ENCODE measurements around the gene IGF2.

The IGF2 gene

GRCh38 chr11:2143799-2144543 is 4.8 kb upstream of the IGF2 start:
- DNase-seq (ENCODE audit: extremely low read depth, insufficient read length) = no peak
- Histone ChIP-seq H3K4me3 (replicated peaks; ENCODE audit: low read depth, low read length) (no peak overlapping the region), H3K27me3 (replicated peaks; ENCODE audit: control insufficient read depth, insufficient read depth, low read length) (no peaks in the 10 kb centered on the region; the same call in 1 of the 2 replicates), H3K36me3 (ENCODE audit: control insufficient read depth, insufficient read depth, low read length) (no peaks in the 10 kb centered on the region)
- TF ChIP-seq CTCF (IDR thresholded peaks at IDR 0.05; ENCODE audit: insufficient read depth, low read length, poor library complexity, severe bottlenecking) = no peak

GRCh38 chr11:2143477-2143798 is 4.2 kb upstream of the IGF2 start:
- no peak overlapping the region for H3K4me3 ChIP-seq (replicated peaks; ENCODE audit: low read depth, low read length)
- no peak for TF ChIP-seq CTCF (IDR thresholded peaks at IDR 0.05; ENCODE audit: insufficient read depth, low read length, poor library complexity, severe bottlenecking)

GRCh38 chr11:2142762-2143202 is 3.6 kb upstream of the IGF2 start:
- Histone ChIP-seq H3K27me3 (replicated peaks; ENCODE audit: control insufficient read depth, insufficient read depth, low read length) (no peaks in the 10 kb centered on the region; the same call in 1 of the 2 replicates), H3K4me3 (replicated peaks; ENCODE audit: low read depth, low read length) (no peak overlapping the region), H3K36me3 (ENCODE audit: control insufficient read depth, insufficient read depth, low read length) (no peaks in the 10 kb centered on the region)
- no peak for DNase-seq (ENCODE audit: extremely low read depth, insufficient read length)
- no peak for TF ChIP-seq CTCF (IDR thresholded peaks at IDR 0.05; ENCODE audit: insufficient read depth, low read length, poor library complexity, severe bottlenecking)

More at GRCh38 chr11:2143477-2143798, 4.2 kb upstream of the IGF2 start:
- no peaks in the 10 kb centered on the region; the same call in 1 of the 2 replicates for H3K27me3 ChIP-seq (replicated peaks; ENCODE audit: control insufficient read depth, insufficient read depth, low read length)
- no peak for DNase-seq (ENCODE audit: extremely low read depth, insufficient read length)
- H3K36me3 ChIP-seq (ENCODE audit: control insufficient read depth, insufficient read depth, low read length) = no peaks in the 10 kb centered on the region

- TF ChIP-seq CTCF (IDR thresholded peaks at IDR 0.05; ENCODE audit: insufficient read depth, low read length, poor library complexity, severe bottlenecking) = no peak
- Histone ChIP-seq H3K4me3 (replicated peaks; ENCODE audit: low read depth, low read length) (no peak overlapping the region), H3K36me3 (ENCODE audit: control insufficient read depth, insufficient read depth, low read length) (no peaks in the 10 kb centered on the region), H3K27me3 (replicated peaks; ENCODE audit: control insufficient read depth, insufficient read depth, low read length) (no peaks in the 10 kb centered on the region; the same call in 1 of the 2 replicates)
- no peak for DNase-seq (ENCODE audit: extremely low read depth, insufficient read length)
These were observed 3.1 kb upstream of the IGF2 start for GRCh38 chr11:2142300-2142759.

GRCh38 chr11:2140411-2141400 is 1.5 kb upstream of the IGF2 start:
- Histone ChIP-seq H3K4me3 (replicated peaks; ENCODE audit: low read depth, low read length) (no peak overlapping the region), H3K36me3 (ENCODE audit: control insufficient read depth, insufficient read depth, low read length) (no peaks in the 10 kb centered on the region), H3K27me3 (replicated peaks; ENCODE audit: control insufficient read depth, insufficient read depth, low read length) (no peaks in the 10 kb centered on the region; the same call in 1 of the 2 replicates)
- TF ChIP-seq CTCF (IDR thresholded peaks at IDR 0.05; ENCODE audit: insufficient read depth, low read length, poor library complexity, severe bottlenecking) = no peak
- no peak for DNase-seq (ENCODE audit: extremely low read depth, insufficient read length)
